ENCODE results near the gene HERC2. TPM values are rescaled to one million over a fixed set of nuclear protein-coding genes. Genes with fewer than 3 reads are reported as not detected.

HERC2 gene
- total RNA-seq, 1 experiment from 2014 or later = 69.2 TPM

DNA sequence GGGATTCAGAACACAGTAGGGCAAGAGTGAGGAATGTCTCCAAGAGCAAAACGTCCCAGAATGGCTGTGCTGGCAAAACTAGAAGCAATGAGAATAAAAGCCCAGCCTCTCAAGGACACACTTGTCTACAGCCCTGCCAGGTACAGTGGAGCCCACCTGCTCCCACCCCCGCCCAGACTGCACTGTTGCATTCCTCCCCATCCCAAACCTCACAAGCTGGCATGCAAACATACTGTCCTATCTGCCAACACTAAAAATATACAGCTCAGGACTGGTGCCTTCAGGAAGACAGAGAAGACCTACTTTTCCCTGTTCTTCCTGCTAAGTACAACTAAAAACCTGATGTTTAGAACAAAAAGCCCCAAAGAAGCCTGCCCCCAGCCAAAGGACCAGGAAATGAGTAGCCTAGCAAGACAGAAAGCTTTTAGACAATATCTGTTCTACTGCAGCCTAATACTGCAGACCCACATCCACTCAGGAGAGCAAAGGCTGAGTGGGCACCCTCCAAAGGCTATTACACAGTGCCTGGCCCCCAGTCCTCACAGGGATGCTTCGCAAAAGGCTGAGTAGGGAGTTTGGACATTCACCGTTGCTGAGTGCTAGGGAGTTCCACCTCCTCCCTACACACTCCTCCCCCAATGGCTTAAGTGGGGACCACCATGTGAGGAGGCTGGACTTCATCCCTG is 236.3 kb downstream of the HERC2 start:
- H2BK12ac ChIP-seq (ENCODE audit: insufficient read length, low read depth, low read length) = no peak overlapping the region
- no peak overlapping the region for H4K8ac ChIP-seq (replicated peaks; ENCODE audit: insufficient read length, low read depth, low read length)
- Mint-ChIP-seq H3K4me3 (no peak overlapping the region), H3K27ac (no peak overlapping the region), H3K36me3 (ENCODE audit: insufficient read depth in 1 of 3, low read depth in 3 of 3) (peaks cover 0 to 4% (median 3%) of the 10 kb centered on the region in 3 experiments; a peak in 5 of 7 replicates), H3K4me1 (no peaks in the 10 kb centered on the region), H3K9me3 (peaks cover 20 to 22% of the 10 kb centered on the region in 2 experiments), H3K27me3 (ENCODE audit: low read depth) (peaks cover 19% of the 10 kb centered on the region)
- no peak overlapping the region for H2BK20ac ChIP-seq (ENCODE audit: low read depth, low read length, poor library complexity, severe bottlenecking)
- H3K79me1 ChIP-seq (ENCODE audit: insufficient read depth, low read depth, low read length, poor library complexity, severe bottlenecking) = no peaks in the 10 kb centered on the region
- no peaks in the 10 kb centered on the region for H3K79me2 ChIP-seq (ENCODE audit: insufficient read depth, low read length)
- no peak overlapping the region for H2AFZ ChIP-seq (ENCODE audit: low read length)
- DNase-seq = no peak
- no peak overlapping the region for H3K27ac ChIP-seq (ENCODE audit: insufficient read length, low read depth, low read length)
- H3K4me1 ChIP-seq (ENCODE audit: insufficient read depth, low read length) = no peaks in the 10 kb centered on the region
- no peaks in the 10 kb centered on the region for H4K20me1 ChIP-seq (ENCODE audit: control insufficient read depth, insufficient read depth, insufficient read length)
- no CpG with 5 or more reads among the region's 4 CpGs for WGBS (ENCODE audit: extremely low coverage, insufficient read length, low lambda C conversion rate)
- H3K4ac ChIP-seq (ENCODE audit: low read depth, low read length) = no peak overlapping the region
- TF ChIP-seq, protein P1, sequence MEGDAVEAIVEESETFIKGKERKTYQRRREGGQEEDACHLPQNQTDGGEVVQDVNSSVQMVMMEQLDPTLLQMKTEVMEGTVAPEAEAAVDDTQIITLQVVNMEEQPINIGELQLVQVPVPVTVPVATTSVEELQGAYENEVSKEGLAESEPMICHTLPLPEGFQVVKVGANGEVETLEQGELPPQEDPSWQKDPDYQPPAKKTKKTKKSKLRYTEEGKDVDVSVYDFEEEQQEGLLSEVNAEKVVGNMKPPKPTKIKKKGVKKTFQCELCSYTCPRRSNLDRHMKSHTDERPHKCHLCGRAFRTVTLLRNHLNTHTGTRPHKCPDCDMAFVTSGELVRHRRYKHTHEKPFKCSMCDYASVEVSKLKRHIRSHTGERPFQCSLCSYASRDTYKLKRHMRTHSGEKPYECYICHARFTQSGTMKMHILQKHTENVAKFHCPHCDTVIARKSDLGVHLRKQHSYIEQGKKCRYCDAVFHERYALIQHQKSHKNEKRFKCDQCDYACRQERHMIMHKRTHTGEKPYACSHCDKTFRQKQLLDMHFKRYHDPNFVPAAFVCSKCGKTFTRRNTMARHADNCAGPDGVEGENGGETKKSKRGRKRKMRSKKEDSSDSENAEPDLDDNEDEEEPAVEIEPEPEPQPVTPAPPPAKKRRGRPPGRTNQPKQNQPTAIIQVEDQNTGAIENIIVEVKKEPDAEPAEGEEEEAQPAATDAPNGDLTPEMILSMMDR (conservative IDR thresholded peaks at IDR 0.05) = no peak
- H3K18ac ChIP-seq (ENCODE audit: insufficient read length, low read depth, low read length) = no peak overlapping the region
- H4K5ac ChIP-seq (ENCODE audit: insufficient read length, low read depth, low read length) = no peak overlapping the region
- no peaks in the 10 kb centered on the region for H3K9me3 ChIP-seq (ENCODE audit: control insufficient read depth, low read depth, low read length)
- H3K9ac ChIP-seq (ENCODE audit: extremely low read depth, insufficient read length, low read length) = no peak overlapping the region
- no peak overlapping the region for H3K4me2 ChIP-seq (ENCODE audit: insufficient read depth, insufficient read length, low read length)
- no peak overlapping the region for H3K23ac ChIP-seq (ENCODE audit: insufficient read length, low read depth, low read length)
- H3K14ac ChIP-seq (ENCODE audit: insufficient read depth, low read length) = no peak overlapping the region
- no peak overlapping the region for H2AK5ac ChIP-seq (ENCODE audit: insufficient read length, low read length)
- H4K91ac ChIP-seq (ENCODE audit: insufficient read length, low read depth, low read length) = no peak overlapping the region
- H3K27me3 ChIP-seq (ENCODE audit: insufficient read depth, low read length) = no peaks in the 10 kb centered on the region
- no peak overlapping the region for H3T11ph ChIP-seq (ENCODE audit: low read length)
- no peaks in the 10 kb centered on the region for H3K23me2 ChIP-seq (ENCODE audit: insufficient read length, low read depth, low read length, poor library complexity, severe bottlenecking)
- no peak overlapping the region for H3K56ac ChIP-seq (ENCODE audit: insufficient read length, low read depth, low read length)
- H2BK5ac ChIP-seq (ENCODE audit: insufficient read length, low read length) = no peak overlapping the region
- no peak overlapping the region for H2BK120ac ChIP-seq (ENCODE audit: low read depth, low read length, poor library complexity, severe bottlenecking)
- no peak overlapping the region for H2BK15ac ChIP-seq (ENCODE audit: low read depth, low read length)

Data from H9 (cell line).